Upper lobe of left lung (tissue), 4 donors: ENCODE measurements around the gene C17orf50.

Experiments used
- EP300 ChIP-seq, 4 donors: sonication (generic); formaldehyde crosslinking; IDR thresholded peaks; one replicate each; pipeline ENCODE4 v1.5.1; 2017; ENCODE audit warnings: antibody characterized with exemption in 4 of 4, control low read depth in 2 of 4
- POLR2A ChIP-seq, 4 donors: fragments of 450-650 bp; IDR thresholded peaks; one replicate each; pipeline ENCODE4 v1.5.1; 2016 to 2017; ENCODE audit warnings: antibody characterized with exemption in 4 of 4, mild to moderate bottlenecking in 2 of 4

DNA sequence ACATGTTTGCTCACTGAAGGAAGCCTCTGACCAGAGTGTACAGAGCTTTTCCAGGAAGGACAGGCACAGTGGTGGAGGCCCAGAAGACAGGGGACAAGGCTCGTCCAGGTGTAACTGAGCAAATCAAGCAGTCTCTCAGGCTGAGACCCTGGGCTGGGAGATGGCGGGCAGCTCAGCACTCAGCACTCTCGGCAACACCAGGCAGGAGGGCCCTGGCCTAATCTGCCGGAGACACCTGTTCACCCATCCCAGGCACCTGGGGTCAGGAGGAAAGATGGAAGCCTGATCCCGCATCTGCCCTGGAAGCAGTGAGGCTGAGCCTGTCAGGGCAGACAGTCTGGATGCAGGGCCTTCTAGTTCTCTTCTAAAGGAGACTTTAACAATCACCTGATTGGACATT, 24.5 kb upstream of the C17orf50 start:
- TF ChIP-seq EP300 (IDR thresholded peaks at IDR 0.05), result no peak
- TF ChIP-seq POLR2A (IDR thresholded peaks at IDR 0.05), result no peak
